Mesenchymal stem cell (in vitro differentiated cells and primary cell): ENCODE results near the gene GOLGA1.

Experiments
- DNase-seq: peaks from one replicate; pipeline ENCODE4 v3.0.0-alpha.2; 2013
- H2AFZ ChIP-seq: one replicate; pipeline ENCODE4 v1.6.1; 2013; ENCODE audit warnings: low read depth, mild to moderate bottlenecking, control low read depth, inconsistent platforms, low read length, moderate library complexity
- H2AK5ac ChIP-seq: 2 replicates; pipeline ENCODE4 v1.6.1; 2013; ENCODE audit warnings: low read length, moderate library complexity, mild to moderate bottlenecking, inconsistent platforms; ENCODE audit not compliant: severe bottlenecking
- H2BK120ac ChIP-seq: one replicate; pipeline ENCODE4 v1.6.1; 2013; ENCODE audit warnings: low read depth, mild to moderate bottlenecking, inconsistent platforms, low read length, moderate library complexity
- H2BK12ac ChIP-seq, 2 experiments: one replicate each; pipeline ENCODE4 v1.6.1; 2013; ENCODE audit warnings: inconsistent platforms in 2 of 2, low read length in 2 of 2, mild to moderate bottlenecking in 2 of 2, moderate library complexity in 2 of 2, control low read depth in 1 of 2
- H2BK15ac ChIP-seq: one replicate; pipeline ENCODE4 v1.6.1; 2013; ENCODE audit warnings: mild to moderate bottlenecking, low read depth, inconsistent platforms; ENCODE audit not compliant: poor library complexity, severe bottlenecking
- H2BK5ac ChIP-seq: 2 replicates; pipeline ENCODE4 v1.6.1; 2013; ENCODE audit warnings: low read depth, mild to moderate bottlenecking, low read length, control low read depth, inconsistent platforms; ENCODE audit not compliant: poor library complexity, severe bottlenecking
- H3K14ac ChIP-seq, 2 experiments: one replicate each; pipeline ENCODE4 v1.6.1; 2013; ENCODE audit warnings: inconsistent platforms in 2 of 2, low read length in 2 of 2, control low read depth in 1 of 2, mild to moderate bottlenecking in 1 of 2, moderate library complexity in 1 of 2
- H3K18ac ChIP-seq, 2 experiments: one replicate each; pipeline ENCODE4 v1.6.1; 2013; ENCODE audit warnings: inconsistent platforms in 2 of 2, low read length in 2 of 2, control low read depth in 1 of 2, low read depth in 1 of 2, mild to moderate bottlenecking in 1 of 2
- H3K23ac ChIP-seq, 2 experiments: one replicate each; pipeline ENCODE4 v1.6.1; 2013; ENCODE audit warnings: inconsistent platforms in 2 of 2, low read length in 2 of 2, mild to moderate bottlenecking in 2 of 2, moderate library complexity in 2 of 2, control low read depth in 1 of 2
- H3K27ac ChIP-seq: 2 replicates; pipeline ENCODE4 v1.5.1; 2013; ENCODE audit warnings: mild to moderate bottlenecking, moderate library complexity, low read length, control low read depth, inconsistent platforms; ENCODE audit not compliant: poor library complexity, severe bottlenecking
- H3K27me3 ChIP-seq, 2 experiments: 2 replicates each; pipeline versions ENCODE4 v1.6.1 to v1.7.0; 2013; ENCODE audit warnings: low read length in 2 of 2, mild to moderate bottlenecking in 2 of 2, moderate library complexity in 2 of 2, control low read depth in 1 of 2, inconsistent platforms in 1 of 2; ENCODE audit not compliant: control insufficient read depth in 1 of 2, insufficient read depth in 1 of 2
- H3K36me3 ChIP-seq, 2 experiments: 2 replicates each; pipeline versions ENCODE4 v1.6.1 to v1.7.0; 2013; ENCODE audit warnings: low read length in 2 of 2, control low read depth in 1 of 2, inconsistent platforms in 1 of 2, low read depth in 1 of 2, mild to moderate bottlenecking in 1 of 2; ENCODE audit not compliant: insufficient read depth in 2 of 2, control insufficient read depth in 1 of 2
- H3K4ac ChIP-seq, 2 experiments: one replicate each; pipeline ENCODE4 v1.6.1; 2013; ENCODE audit warnings: inconsistent platforms in 2 of 2, low read length in 2 of 2, mild to moderate bottlenecking in 2 of 2, moderate library complexity in 2 of 2, control low read depth in 1 of 2, low read depth in 1 of 2
- H3K4me1 ChIP-seq: 2 replicates; pipeline ENCODE4 v1.6.1; 2013; ENCODE audit warnings: low read depth, low read length, control low read depth; ENCODE audit not compliant: control insufficient read depth, insufficient read depth
- H3K4me2 ChIP-seq: 2 replicates; pipeline ENCODE4 v1.6.1; 2013; ENCODE audit warnings: low read length, mild to moderate bottlenecking, inconsistent platforms; ENCODE audit not compliant: poor library complexity, severe bottlenecking
- H3K4me3 ChIP-seq, 2 experiments: 2 replicates each; pipeline versions ENCODE4 v1.5.1 to v1.7.0; 2013; ENCODE audit warnings: low read length in 2 of 2, mild to moderate bottlenecking in 2 of 2, control low read depth in 1 of 2, low read depth in 1 of 2; ENCODE audit not compliant: insufficient read depth in 1 of 2
- H3K79me1 ChIP-seq: replicated peaks from 2 replicates; pipeline ENCODE4 v1.6.1; 2013; ENCODE audit warnings: mild to moderate bottlenecking, control low read depth, low read length, inconsistent platforms; ENCODE audit not compliant: poor library complexity, severe bottlenecking
- H3K9ac ChIP-seq: 2 replicates; pipeline ENCODE4 v1.7.0; 2013; ENCODE audit warnings: mild to moderate bottlenecking, low read length, moderate library complexity
- H3K9me3 ChIP-seq: 2 replicates; pipeline ENCODE4 v1.7.0; 2013; ENCODE audit warnings: mild to moderate bottlenecking, low read length; ENCODE audit not compliant: control insufficient read depth
- H4K8ac ChIP-seq: one replicate; pipeline ENCODE4 v1.6.1; 2013; ENCODE audit warnings: inconsistent platforms, mild to moderate bottlenecking, low read length, moderate library complexity
- H4K91ac ChIP-seq: one replicate; pipeline ENCODE4 v1.6.1; 2013; ENCODE audit warnings: mild to moderate bottlenecking, low read length, inconsistent platforms
- WGBS: methylation state at CpG from one replicate; pipeline ENCODE4 v1.1.7; 2013; ENCODE audit warnings: mixed read lengths; 5-methylcytosine and 5-hydroxymethylcytosine counted together

The GOLGA1 gene

GRCh38 chr9:124949387-124949786 is 8.5 kb upstream of the GOLGA1 start:
- Histone ChIP-seq H2BK5ac (no peak overlapping the region), H3K23ac (no peak overlapping the region), H3K18ac (no peak overlapping the region), H2BK15ac (no peak overlapping the region), H3K79me1 (no peaks in the 10 kb centered on the region), H3K27me3 (no peaks in the 10 kb centered on the region), H3K9ac (no peak overlapping the region), H4K91ac (no peak overlapping the region), H3K4me3 (no peak overlapping the region), H2BK120ac (no peak overlapping the region), H3K36me3 (peaks cover 0 to 3% of the 10 kb centered on the region in 2 experiments), H3K9me3 (no peaks in the 10 kb centered on the region), H3K4me2 (no peak overlapping the region), H3K4ac (no peak overlapping the region), H4K8ac (no peak overlapping the region), H2AK5ac (no peak overlapping the region), H3K27ac (no peak overlapping the region), H2BK12ac (no peak overlapping the region), H3K4me1 (no peaks in the 10 kb centered on the region), H3K14ac (no peak overlapping the region), H2AFZ (no peak overlapping the region)
- 84% methylated on average over 2 of the region's 2 CpGs for WGBS
- DNase-seq = no peak

GRCh38 chr9:124947727-124948391 is 7.0 kb upstream of the GOLGA1 start:
- Histone ChIP-seq H2AK5ac (no peak overlapping the region), H2BK15ac (no peak overlapping the region), H3K14ac (no peak overlapping the region), H3K27ac (no peak overlapping the region), H3K27me3 (no peaks in the 10 kb centered on the region), H2AFZ (no peak overlapping the region), H3K9ac (no peak overlapping the region), H3K4me1 (no peaks in the 10 kb centered on the region), H3K9me3 (no peaks in the 10 kb centered on the region), H2BK5ac (no peak overlapping the region), H3K4me2 (no peak overlapping the region), H3K23ac (no peak overlapping the region), H2BK120ac (no peak overlapping the region), H2BK12ac (no peak overlapping the region), H4K91ac (no peak overlapping the region), H3K18ac (no peak overlapping the region), H3K79me1 (no peaks in the 10 kb centered on the region), H3K36me3 (peaks cover 0 to 3% of the 10 kb centered on the region in 2 experiments), H3K4ac (no peak overlapping the region), H4K8ac (no peak overlapping the region), H3K4me3 (no peak overlapping the region)
- no peak for DNase-seq
- WGBS = 94% methylated on average over 2 of the region's 5 CpGs

- no peak overlapping the region for H2BK120ac ChIP-seq
Measured at GRCh38 chr9:124946167-124946566, 5.3 kb upstream of the GOLGA1 start.

GRCh38 chr9:124941679-124942561 is 1.0 kb upstream of the GOLGA1 start:
- H3K18ac ChIP-seq = peak overlapping the region; percentile 40 to 90
- peaks cover 4% of the 10 kb centered on the region for H3K79me1 ChIP-seq
- H3K27ac ChIP-seq = peak overlapping the region; percentile 98
- peak overlapping the region; percentile 64 to 96 for H3K4me3 ChIP-seq
- H4K8ac ChIP-seq = peak overlapping the region; percentile 98
- H3K23ac ChIP-seq = peak overlapping the region in 1 of 2 experiments; percentile 96
- no peak overlapping the region for H2BK12ac ChIP-seq
- peak overlapping the region; percentile 83 for H4K91ac ChIP-seq
- H3K27me3 ChIP-seq = no peaks in the 10 kb centered on the region
- peak overlapping the region; percentile 75 to 99 for H3K4ac ChIP-seq
- peak overlapping the region; percentile 95 for H3K4me2 ChIP-seq
- H3K9me3 ChIP-seq = no peaks in the 10 kb centered on the region
- H3K36me3 ChIP-seq = peaks cover 0 to 13% of the 10 kb centered on the region in 2 experiments
- H2AK5ac ChIP-seq = peak overlapping the region; percentile 69
- H3K4me1 ChIP-seq = peaks cover 5% of the 10 kb centered on the region
- peak overlapping the region; percentile 97 for H2BK5ac ChIP-seq
- peak overlapping the region; percentile 92 for H2AFZ ChIP-seq
- DNase-seq = peak; percentile 78
- peak overlapping the region; percentile 64 for H2BK120ac ChIP-seq
- WGBS = 25% methylated on average over 31 of the region's 31 CpGs
- peak overlapping the region; percentile 99 for H3K9ac ChIP-seq
- H2BK15ac ChIP-seq = no peak overlapping the region
- peak overlapping the region in 1 of 2 experiments; percentile 97 for H3K14ac ChIP-seq

More at GRCh38 chr9:124946167-124946566, 5.3 kb upstream of the GOLGA1 start:
- H3K4me1 ChIP-seq = peaks cover 5% of the 10 kb centered on the region
- H3K79me1 ChIP-seq = peaks cover 2% of the 10 kb centered on the region
- no peak overlapping the region for H4K91ac ChIP-seq
- H3K23ac ChIP-seq = no peak overlapping the region
- no peak overlapping the region for H3K9ac ChIP-seq
- no peak overlapping the region for H2AK5ac ChIP-seq
- no peak overlapping the region for H3K4me2 ChIP-seq
- no peak overlapping the region for H3K4me3 ChIP-seq
- H2BK5ac ChIP-seq = no peak overlapping the region
- peaks cover 0 to 3% of the 10 kb centered on the region in 2 experiments for H3K36me3 ChIP-seq
- no peaks in the 10 kb centered on the region for H3K27me3 ChIP-seq
- no peak overlapping the region for H2BK12ac ChIP-seq
- H3K18ac ChIP-seq = no peak overlapping the region
- H3K4ac ChIP-seq = no peak overlapping the region
- H3K27ac ChIP-seq = no peak overlapping the region
- no peak for DNase-seq
- no peak overlapping the region for H3K14ac ChIP-seq
- no peak overlapping the region for H4K8ac ChIP-seq
- H3K9me3 ChIP-seq = no peaks in the 10 kb centered on the region
- H2BK15ac ChIP-seq = no peak overlapping the region
- no CpG with 5 or more reads among the region's 1 CpG for WGBS
- H2AFZ ChIP-seq = no peak overlapping the region
